HG03064 (cell line): ENCODE data around the gene APOL4.
"Not testable (repeated sequence)": the region's sequence is repeated elsewhere in the genome, so short reads cannot be mapped to it uniquely, and the experiment has no call there.

Experiments
- ATAC-seq: cut with Tn5 transposase; IDR thresholded peaks from one replicate; pipeline ENCODE4 v1.9.1; 2021; ENCODE audit warnings: low read depth; ENCODE audit not compliant: unreplicated experiment

APOL4 gene

DNA sequence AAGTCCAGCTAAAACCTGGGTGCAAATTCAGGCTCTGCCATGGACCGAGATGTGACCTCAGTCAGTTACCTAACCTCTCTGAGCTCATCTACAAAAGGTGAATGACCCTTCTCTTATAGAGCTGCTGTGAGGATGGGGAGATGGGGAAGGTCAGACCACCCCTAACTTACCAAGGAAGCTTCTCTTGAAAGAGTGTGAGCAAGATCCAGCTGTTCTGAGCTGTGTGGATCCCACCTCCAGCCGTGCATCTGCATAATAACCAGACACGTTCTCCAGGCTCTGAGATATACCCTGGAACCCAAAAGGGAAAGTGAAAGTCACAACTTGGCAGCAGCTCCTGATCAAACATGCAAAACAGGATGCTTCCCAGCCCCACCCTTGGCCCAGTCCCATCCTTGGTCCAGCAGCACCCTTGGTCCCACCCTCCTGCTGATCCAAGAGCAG lies 41.1 kb downstream of the APOL4 start, which contains the start of gene APOL3:
APOL3 (minus strand) TSS at position 257 of the 444 bp plus-strand sequence. CDS start 11,700 bp downstream, outside the sequence.
- ATAC-seq = no peak

- ATAC-seq = no peak
Measured at GRCh38 chr22:36156515-36157419, 44.8 kb downstream of the APOL4 start.

DNA sequence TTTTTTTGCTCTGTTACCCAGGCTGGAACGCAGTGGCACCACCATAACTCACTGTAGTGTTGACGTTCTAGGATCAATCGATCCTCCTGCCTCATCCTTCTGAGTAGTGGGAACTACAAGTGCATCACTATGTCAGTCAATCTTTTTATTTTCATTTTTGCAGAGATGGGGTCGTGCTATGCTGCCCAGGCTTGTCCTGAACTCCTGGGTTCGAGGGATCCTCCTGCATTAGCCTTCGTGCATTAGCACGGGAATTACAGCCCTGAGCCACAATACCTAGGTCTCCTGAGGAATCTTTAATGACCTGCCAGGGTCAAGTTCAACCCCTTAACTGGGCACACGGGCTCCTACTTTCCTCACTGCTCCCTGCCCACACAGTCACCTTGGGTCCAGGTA lies 45.5 kb downstream of the APOL4 start:
- no peak for ATAC-seq

GRCh38 chr22:36155702-36156101 lies 45.9 kb downstream of the APOL4 start:
- ATAC-seq = no peak

GRCh38 chr22:36154423-36154945 lies 47.1 kb downstream of the APOL4 start:
- ATAC-seq = no peak

DNA sequence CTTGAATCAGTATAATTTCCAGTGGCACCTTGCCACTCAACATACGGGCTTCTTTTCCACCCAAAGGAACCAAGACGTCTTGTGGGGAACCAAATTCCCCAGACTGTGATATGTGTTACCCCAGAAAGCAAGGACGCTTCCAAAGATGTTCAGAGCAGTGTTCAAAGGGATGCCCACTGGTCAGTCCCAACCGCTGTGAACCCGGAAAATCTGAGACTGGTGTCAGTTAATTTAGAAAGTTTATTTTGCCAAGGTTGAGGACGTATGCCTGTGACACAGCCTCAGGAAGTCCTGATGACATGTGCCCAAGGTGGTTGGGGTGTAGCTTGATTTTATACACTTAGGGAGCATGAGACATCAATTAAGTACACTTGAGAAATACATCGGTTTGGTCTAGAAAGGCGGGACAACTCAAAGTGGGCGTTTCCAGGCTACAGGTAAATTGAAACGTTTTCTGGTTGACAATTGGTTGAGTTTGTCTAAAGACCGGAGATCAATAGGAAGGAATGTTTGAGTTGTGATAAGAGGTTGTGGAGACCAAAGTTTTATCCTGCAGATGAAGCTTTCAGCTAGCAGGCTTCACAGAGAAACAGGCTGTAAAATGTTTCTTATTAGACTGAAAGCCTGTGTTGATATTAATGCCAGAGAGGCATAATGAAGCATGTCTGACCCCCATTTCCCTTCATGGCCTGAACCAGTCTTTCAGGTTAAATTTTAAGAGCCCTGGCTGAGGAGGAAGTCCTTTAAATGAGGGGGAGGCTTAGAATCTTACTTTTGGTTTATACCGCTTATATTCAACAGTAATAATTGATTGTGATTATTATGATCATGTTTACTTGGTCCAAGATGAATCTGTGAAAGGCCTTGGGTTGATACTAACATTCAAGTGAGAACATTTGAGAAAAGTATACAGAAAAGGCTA lies 47.8 kb downstream of the APOL4 start:
- ATAC-seq = no peak

- ATAC-seq = not testable (repeated sequence)
Measured at GRCh38 chr22:36152821-36153220, 48.8 kb downstream of the APOL4 start.

DNA sequence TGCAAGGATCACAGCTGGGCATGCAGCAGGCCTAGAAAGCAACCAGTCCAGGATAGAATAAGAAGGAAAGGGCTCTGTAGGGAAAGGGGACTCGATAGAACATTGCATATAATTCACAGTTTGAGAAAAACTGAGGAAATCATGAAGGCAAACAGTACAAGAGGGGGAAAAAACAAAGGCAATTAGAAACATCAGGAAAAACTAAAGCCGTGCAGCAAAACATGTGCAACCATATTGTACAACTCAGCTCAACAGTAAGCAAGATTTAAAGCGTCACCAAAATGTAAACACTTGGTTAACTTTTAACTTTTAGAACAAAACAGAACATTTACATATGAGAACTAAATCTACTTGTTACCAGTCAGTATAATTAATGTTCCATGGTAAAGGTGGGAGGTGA lies 49.5 kb downstream of the APOL4 start:
- no peak for ATAC-seq

- ATAC-seq = no peak
Measured at GRCh38 chr22:36151006-36151595, 50.5 kb downstream of the APOL4 start.

DNA sequence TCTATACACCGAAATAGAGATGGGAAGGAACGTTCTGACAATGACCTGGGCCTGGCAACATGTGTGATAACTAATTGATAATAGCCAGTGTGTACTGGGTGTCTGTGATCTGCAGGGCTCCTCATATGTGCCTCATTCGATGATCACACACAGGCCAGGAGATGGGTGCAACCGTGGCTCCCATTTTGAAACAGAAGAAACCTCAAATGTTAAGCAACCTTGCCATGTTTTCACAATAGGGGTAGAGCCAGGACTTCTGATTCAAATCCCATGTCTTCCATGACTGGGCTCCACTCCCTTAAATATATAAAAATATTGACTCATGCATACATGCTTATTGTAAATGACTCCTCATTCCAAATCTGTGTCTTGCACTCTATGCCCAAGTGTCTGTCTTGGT lies 52.2 kb downstream of the APOL4 start:
- no peak for ATAC-seq

DNA sequence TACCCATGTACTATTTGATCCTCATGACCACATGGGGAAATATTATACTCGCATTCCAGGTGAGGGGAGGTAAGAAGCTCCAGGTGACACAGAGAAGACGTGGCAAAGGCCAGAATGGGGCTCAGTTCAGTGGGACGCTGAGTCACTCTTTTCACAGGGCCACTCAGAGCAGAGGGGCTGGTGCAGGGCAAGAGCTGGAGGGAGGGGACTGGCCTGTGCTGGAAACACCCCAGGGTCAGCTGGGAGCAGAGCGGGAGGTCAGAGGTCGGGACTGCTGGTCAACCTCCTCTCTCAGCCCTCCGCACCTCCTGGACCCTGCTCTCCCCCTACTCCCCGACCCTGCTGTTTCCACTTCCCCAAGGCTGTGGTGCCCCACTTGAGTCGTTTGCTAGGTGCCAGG lies 53.2 kb downstream of the APOL4 start:
- no peak for ATAC-seq

- no peak for ATAC-seq
Measured at GRCh38 chr22:36147196-36147791, 54.3 kb downstream of the APOL4 start.

GRCh38 chr22:36145881-36146280 lies 55.7 kb downstream of the APOL4 start:
- ATAC-seq = no peak

- ATAC-seq = no peak
Measured at GRCh38 chr22:36144886-36145541, 56.6 kb downstream of the APOL4 start.

DNA sequence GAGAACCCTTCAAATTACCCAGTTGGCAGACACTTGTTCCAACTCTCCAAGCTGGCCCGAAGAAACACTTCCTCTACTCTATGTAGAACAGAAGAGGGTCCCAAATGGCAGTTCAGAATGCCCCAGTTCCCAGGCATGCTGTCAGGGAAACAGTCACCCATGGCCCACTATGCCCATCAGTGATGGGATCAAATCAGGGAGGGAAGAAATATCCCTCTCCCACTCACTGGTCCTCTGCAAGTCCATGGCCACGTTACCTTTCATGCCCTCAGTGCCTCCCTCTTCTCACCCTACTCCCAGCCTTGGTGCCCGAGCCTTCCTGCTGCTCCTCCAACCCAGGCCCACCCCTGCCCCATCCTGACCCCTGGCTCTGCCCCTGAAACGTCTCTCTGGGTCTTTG lies 57.7 kb downstream of the APOL4 start:
- ATAC-seq = no peak

DNA sequence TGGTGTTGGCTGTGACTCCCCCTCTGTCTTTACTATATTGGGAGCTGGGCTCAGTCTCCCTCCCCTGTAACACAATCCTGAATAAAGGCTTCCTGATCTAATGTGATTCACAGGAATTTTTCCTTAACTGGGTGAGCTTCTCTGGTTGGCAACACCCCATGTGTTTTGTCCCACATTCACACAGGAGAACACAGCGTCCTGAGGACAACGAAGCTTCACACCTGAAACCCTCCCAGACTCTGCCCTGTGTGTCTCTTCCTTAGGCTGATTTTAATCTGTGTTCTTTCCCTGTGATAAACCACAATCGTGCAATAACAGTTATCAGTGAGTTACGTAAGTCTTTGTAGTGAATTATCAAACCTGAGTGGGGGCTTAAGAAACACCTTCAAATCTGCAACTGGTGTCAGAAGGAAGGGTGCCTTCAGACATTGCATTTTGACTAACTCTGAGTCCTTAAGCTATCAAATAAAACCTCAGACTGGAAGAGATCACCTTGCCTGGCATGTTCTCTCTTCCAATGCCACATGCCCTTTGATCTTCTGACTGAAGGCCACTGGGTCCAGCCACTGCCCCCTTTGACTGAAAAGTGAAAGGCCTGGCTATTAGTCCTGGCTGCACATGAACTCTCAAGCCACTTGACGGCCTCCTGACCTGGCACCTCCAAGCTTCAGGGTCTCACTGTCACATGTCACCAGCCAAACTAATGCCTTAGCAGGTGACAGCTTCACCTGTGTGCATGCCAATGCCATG lies 58.4 kb downstream of the APOL4 start:
- ATAC-seq = no peak

- ATAC-seq = no peak
Measured at GRCh38 chr22:36141481-36141880, 60.1 kb downstream of the APOL4 start.
